Measurements from ENCODE around the gene MCM3AP. TPM values are rescaled to one million over a fixed set of nuclear protein-coding genes. Genes with fewer than 3 reads are reported as not detected.
A peak's percentile ranks its signal among the peaks of the same experiment; 100 is the strongest.

The MCM3AP gene
- total and polyA plus RNA-seq, 8 donors, result 77.4 to 106 (median 94.9) TPM

DNA sequence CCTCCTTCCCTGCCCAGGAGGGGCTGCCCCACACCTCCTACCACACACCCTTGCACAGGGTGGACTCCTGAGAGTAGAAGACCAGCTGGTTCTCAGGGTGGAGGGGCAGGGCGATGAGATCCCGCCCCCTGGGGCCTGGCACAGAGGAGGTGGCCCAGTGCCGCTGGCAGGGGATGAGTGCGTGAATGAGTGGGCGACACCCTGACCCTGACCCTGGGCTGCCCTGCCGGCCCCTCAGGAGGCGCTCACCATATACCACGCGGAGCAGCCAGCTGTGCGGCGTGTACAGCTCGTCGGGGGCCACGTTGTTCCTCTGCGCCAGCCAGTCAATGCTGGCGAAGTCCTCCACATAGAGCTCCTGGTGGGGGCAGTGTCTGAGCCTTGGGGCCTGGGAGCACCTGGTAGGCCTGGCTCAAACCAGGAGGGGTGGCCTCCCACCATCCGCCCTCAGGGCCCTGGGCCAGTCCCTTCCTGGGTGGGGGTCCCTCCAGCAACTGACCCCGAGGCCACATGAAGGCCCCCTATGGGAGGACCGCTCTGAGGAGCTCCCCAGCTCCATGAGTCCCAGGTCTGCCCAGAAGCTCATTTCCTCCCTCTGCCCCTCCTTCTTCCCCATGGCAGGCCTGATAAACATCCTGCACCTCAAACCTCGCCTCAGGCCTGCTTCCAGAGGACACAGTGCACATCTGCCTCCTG is 69.8 kb downstream of the MCM3AP start:
- Histone ChIP-seq H3K27ac (no peak overlapping the region), H3K4me1 (peaks cover 0 to 4% of the 10 kb centered on the region in 2 donors), H3K27me3 (no peaks in the 10 kb centered on the region), H3K9me3 (no peaks in the 10 kb centered on the region), H3K36me3 (peaks cover 0 to 98% of the 10 kb centered on the region in 2 donors), H3K4me3 (no peak overlapping the region)
- peak in 1 of 4 donors; percentile 68 for DNase-seq
- no peak for TF ChIP-seq CTCF (IDR thresholded peaks at IDR 0.05)
- no peak for ATAC-seq
- intact Hi-C loops (cut with DNase I), result no loop called here

- Histone ChIP-seq H3K4me1 (no peaks in the 10 kb centered on the region), H3K36me3 (peaks cover 0 to 98% of the 10 kb centered on the region in 2 donors), H3K27ac (no peak overlapping the region), H3K9me3 (no peaks in the 10 kb centered on the region), H3K4me3 (no peak overlapping the region), H3K27me3 (no peaks in the 10 kb centered on the region)
- intact Hi-C loops (cut with DNase I), result no loop called here
- TF ChIP-seq CTCF (IDR thresholded peaks at IDR 0.05), result no peak
- ATAC-seq, result no peak
- no peak for DNase-seq
Measured at GRCh38 chr21:46214478-46215340, 70.7 kb downstream of the MCM3AP start.

GRCh38 chr21:46213620-46214286 is 71.7 kb downstream of the MCM3AP start:
- no peak for ATAC-seq
- H3K4me1 ChIP-seq, result no peaks in the 10 kb centered on the region
- intact Hi-C loops (cut with DNase I), result no loop called here
- TF ChIP-seq CTCF (IDR thresholded peaks at IDR 0.05), result no peak
- no peaks in the 10 kb centered on the region for H3K27me3 ChIP-seq
- H3K27ac ChIP-seq, result no peak overlapping the region
- peaks cover 0 to 98% of the 10 kb centered on the region in 2 donors for H3K36me3 ChIP-seq
- no peak overlapping the region for H3K4me3 ChIP-seq
- H3K9me3 ChIP-seq, result no peaks in the 10 kb centered on the region
- no peak for DNase-seq

DNA sequence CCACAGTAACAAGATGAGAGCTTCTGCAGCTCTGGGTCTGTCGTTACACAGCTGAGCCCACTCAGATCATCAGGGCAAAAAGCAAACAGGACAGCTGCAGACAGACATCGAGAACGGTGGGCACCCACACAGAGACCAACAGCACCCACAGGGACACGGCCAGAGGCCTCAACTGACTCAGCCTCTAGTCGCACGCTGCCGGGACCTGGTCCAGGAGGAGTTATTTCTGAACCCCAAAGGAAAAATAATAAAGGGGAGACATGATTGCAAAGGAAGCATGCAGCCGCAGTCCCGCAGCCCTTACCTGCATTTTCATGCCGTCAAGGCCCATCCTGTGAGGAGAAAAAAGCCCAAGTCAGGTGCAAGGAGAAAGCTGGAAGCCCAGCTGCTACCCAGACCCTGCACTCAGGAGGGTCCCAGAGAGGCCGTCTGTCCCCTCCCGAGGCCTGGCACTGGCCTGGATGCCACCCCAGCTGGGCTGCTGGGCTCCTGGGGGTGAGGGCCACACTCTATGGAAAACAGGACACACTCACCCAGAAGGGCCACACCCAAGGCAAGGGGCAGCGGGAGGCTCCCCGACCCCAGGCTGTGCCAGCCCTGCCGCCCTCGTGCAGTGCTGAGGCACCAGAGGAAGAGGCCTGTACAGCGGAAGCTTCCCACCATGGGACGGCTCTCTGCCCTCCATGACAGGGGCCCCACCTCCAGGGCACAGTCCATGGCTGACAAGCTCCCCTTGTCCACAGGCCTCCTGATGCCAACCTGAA is 72.5 kb downstream of the MCM3AP start:
- Histone ChIP-seq H3K9me3 (no peaks in the 10 kb centered on the region), H3K27ac (no peak overlapping the region), H3K27me3 (no peaks in the 10 kb centered on the region), H3K4me1 (no peaks in the 10 kb centered on the region), H3K36me3 (peaks cover 0 to 98% of the 10 kb centered on the region in 2 donors), H3K4me3 (no peak overlapping the region)
- TF ChIP-seq CTCF (IDR thresholded peaks at IDR 0.05), result no peak
- ATAC-seq (no peak), DNase-seq (no peak)
- intact Hi-C loops (cut with DNase I), result no loop called here

Data from left lung (tissue), 10 donors.